HG03066 (cell line): ENCODE results near the gene COPS4.
"Not testable (repeated sequence)": the region's sequence is repeated elsewhere in the genome, so short reads cannot be mapped to it uniquely, and the experiment has no call there.

Experiments
- ATAC-seq: cut with Tn5 transposase; IDR thresholded peaks from one replicate; pipeline ENCODE4 v1.9.1; 2021; ENCODE audit warnings: low read depth; ENCODE audit not compliant: unreplicated experiment

The COPS4 gene

DNA sequence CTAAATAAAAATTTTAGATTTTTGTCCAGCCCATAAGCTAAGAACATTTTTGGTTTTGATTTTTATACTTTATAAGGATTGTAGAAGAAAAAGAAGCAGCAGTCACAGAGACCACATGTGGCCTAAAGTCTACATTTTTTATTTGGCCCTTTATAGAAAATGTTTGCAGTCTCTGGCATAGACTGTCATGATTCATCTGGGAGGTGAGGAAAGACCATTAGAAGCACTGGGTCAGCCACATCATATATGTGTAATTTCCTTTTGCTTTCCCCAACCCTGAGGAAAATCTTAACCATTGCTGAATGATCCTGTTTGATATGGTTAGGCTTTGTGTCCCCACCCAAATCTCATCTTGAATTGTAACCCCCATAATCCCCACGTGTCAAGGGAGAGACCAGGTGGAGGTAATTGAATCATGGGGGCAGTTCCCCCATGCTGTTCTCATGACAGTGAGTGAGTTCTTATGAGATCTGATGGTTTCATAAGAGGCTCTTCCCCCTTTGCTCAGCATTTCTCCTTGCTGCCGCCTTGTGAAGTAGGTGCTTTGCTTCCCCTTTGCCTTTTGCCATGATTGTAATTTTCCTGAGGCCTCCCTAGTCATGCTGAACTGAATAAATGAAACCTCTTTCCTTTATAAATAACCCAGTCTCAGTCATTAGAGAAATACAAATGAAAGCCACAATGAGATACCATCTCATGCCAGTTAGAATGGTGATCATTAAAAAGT is 12.1 kb upstream of the COPS4 start:
- ATAC-seq = no peak

DNA sequence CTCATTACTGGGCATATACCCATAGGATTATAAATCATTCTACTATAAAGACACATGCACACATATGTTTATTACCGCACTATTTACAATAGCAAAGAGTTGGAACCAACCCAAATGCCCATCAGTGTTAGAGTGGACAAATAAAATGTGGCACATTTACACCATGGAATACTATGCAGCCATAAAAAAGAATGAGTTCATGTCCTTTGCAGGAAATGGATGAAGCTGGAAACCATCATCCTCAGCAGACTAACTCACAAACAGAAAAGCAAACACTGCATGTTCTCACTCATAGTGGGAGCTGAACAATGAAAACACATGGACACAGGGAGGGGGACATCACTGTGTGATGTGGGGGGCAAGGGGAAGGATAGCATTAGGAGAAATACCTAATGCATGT is 11.4 kb upstream of the COPS4 start:
- ATAC-seq = not testable (repeated sequence)

GRCh38 chr4:83024233-83024632 is 10.8 kb upstream of the COPS4 start:
- ATAC-seq = no peak

- no peak for ATAC-seq
These were observed 9.4 kb upstream of the COPS4 start for GRCh38 chr4:83025563-83025962.

DNA sequence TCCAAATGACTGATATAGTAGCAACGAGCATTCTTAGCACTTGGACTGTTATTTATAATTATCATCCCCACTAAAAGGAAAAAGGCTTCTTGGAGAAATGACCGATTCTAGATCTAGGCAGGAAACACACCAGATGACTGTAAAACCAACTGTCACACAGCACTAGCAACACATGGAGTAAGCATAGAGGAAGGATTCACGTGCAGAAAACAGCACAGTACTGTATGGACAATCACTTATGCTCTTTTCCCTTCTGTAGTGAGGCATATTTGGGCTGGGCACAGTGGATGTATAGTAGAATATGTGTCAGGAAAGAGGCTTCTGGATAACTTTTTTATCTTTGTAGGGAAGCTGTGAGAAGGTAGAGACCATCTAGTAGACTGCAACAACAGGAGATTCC is 6.0 kb upstream of the COPS4 start:
- ATAC-seq = no peak

DNA sequence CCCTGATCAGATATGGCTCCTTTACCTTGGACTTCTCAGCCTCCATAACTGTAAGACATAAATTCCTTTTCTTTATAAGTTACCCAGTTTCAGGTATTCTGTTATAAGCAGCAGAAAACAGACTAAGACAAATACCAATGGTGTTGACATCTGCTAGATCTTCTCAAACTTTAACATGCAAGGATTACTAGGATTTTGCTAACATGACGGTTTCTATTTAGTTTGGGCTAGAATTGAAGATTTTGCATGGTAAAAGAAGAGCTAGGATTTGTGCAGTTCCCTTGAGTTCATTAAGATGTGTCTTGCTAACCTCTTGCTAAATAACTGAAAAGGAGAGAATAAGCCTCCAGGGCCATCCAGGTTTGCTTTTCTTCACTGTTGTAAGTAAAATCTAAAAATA is 5.3 kb upstream of the COPS4 start:
- ATAC-seq = no peak

GRCh38 chr4:83036991-83037665 is 2.1 kb downstream of the COPS4 start:
- ATAC-seq = no peak

DNA sequence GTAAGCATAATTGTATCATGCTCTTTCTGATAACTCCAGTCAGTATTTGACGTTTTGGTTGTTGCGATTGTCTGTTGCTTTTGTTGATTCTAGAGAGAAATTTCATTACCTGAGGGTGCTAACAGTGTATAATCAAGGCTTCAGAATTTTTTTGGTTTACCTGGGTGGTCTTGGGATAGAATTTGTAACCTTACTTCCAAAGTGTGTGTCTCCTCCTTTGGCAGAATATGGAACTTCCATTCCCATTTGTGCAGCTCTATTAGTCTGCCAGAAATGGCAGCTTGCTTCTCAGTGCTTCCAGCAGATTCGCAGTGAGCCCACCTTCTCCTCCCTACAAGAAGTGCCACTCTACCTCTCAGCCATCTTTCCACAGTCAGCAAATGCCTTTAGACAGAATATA is 5.3 kb downstream of the COPS4 start:
- ATAC-seq = no peak

GRCh38 chr4:83043157-83043556 is 8.2 kb downstream of the COPS4 start:
- not testable (repeated sequence) for ATAC-seq

GRCh38 chr4:83043801-83044407 is 8.9 kb downstream of the COPS4 start:
- ATAC-seq = no peak

GRCh38 chr4:83046693-83047473 is 11.9 kb downstream of the COPS4 start:
- no peak for ATAC-seq

DNA sequence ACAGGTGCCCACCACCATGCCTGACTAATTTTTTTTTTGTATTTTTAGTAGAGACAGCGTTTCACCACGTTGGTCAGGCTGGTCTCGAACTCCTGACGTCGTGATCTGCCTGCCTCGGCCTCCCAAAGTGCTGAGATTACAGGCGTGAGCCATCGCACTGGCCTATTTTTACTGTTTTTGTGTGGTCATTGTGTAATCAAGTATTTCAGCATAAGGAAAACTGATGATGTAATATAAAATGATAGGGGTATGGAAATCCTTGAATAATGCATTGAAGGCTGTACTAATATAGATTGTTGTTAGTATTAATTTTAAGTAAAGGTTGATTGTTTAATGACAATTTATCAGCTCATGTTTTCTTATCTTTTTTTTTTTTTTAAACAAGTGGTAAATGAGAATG is 13.8 kb downstream of the COPS4 start:
- ATAC-seq = not testable (repeated sequence)

DNA sequence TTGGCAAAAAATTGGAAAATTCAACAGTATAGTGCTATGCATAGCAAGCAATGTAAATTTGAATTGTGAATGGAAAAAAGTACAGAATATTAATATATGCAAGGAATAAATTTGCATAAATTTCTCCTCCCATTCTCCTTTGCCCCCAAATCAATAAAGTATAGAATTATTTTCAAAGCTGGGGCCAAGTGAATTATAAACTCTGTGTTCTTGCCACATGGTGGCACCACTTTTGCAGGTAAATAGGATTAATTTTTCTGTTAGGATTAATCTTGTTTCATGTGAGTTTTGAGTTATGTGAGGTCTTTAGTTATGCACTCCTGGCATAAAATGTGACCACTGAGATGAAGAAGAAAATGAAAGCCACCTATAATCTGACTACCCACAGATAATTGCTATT is 19.9 kb downstream of the COPS4 start:
- no peak for ATAC-seq

DNA sequence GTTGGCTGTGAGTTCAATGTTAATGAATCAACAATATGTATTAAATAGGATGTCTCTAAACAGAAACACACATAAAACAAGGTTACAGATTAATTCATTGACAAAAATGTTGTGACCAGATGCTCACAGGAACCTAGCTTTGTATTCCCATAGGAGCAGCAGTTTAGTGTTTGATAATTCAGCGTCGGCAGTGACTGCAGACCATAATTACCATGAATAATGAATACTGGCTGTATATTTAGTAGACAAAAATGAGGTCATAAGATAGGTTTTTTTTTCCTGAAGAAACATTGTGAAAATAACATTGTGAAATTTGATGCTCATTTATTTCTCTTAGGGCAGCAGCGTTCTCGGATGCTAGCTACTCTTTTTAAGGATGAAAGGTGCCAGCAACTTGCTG is 27.8 kb downstream of the COPS4 start:
- ATAC-seq = no peak

GRCh38 chr4:83065266-83065665 is 30.3 kb downstream of the COPS4 start:
- ATAC-seq = no peak

DNA sequence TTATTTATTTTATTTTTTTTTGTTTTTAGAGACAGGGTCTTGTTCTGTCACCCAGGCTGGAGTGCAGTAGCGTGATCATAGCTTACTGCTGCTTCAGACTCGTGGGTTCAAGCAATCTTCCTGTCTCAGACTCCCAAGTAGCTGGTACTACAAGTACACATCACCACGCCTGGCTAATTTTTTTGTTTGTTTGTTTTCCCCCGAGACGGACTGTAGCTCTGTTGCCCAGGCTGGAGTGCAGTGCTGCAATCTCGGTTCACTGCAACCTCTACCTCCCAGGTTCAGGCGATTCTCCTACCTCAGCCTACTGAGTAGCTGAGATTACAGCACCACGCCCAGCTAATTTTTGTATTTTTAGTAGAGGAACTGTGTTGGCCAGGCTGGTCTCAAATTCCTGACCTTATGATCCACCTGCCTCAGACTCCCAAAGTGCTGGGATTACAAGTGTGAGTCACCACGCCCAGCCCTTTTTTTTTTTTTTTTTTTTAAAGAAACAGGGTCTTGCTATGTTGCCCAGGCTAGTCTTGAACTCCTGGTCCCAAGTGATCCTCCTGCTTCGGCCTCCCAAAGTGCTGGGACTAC is 32.2 kb downstream of the COPS4 start:
- no peak for ATAC-seq

- ATAC-seq = no peak
These were observed 36.1 kb downstream of the COPS4 start for GRCh38 chr4:83071116-83071515.

GRCh38 chr4:83074086-83074704 is 39.2 kb downstream of the COPS4 start:
- peak; percentile 86 for ATAC-seq

GRCh38 chr4:83074783-83075182 is 39.8 kb downstream of the COPS4 start:
- ATAC-seq = not testable (repeated sequence)
